ENCODE measurements around the gene TRAPPC14. TPM values are rescaled to one million over a fixed set of nuclear protein-coding genes. Genes with fewer than 3 reads are reported as not detected.
"Not testable (repeated sequence)": the region's sequence is repeated elsewhere in the genome, so short reads cannot be mapped to it uniquely, and the experiment has no call there.

The TRAPPC14 gene
- total RNA-seq, 1 experiment from 2014 or later = 19.2 TPM

- TF ChIP-seq EZH2 (IDR thresholded peaks at IDR 0.05; ENCODE audit: low read length, unreplicated experiment) (no peak), CTCF (conservative IDR thresholded peaks at IDR 0.05; ENCODE audit: low read depth, low read length) (no peak), EZH2phosphoT487 (IDR thresholded peaks at IDR 0.05; ENCODE audit: borderline replicate concordance, low read length) (no peak)
- Histone ChIP-seq H3K9me2 (replicated peaks; ENCODE audit: low read length) (no peaks in the 10 kb centered on the region), H3F3A (ENCODE audit: low read length, unreplicated experiment) (no peaks in the 10 kb centered on the region), H3K9ac (ENCODE audit: low read length) (no peak overlapping the region), H3K4me3 (ENCODE audit: low read length) (no peak overlapping the region), H3K4me2 (ENCODE audit: low read length) (no peak overlapping the region), H3K36me3 (ENCODE audit: low read depth, low read length) (no peaks in the 10 kb centered on the region), H3K27ac (ENCODE audit: low read length) (no peak overlapping the region), H3K79me2 (ENCODE audit: low read length) (no peaks in the 10 kb centered on the region), H2AFZ (ENCODE audit: low read length) (no peak overlapping the region), H3K4me1 (ENCODE audit: insufficient read depth, low read length) (no peaks in the 10 kb centered on the region), H3K9me3 (ENCODE audit: low read length) (no peaks in the 10 kb centered on the region), H3K27me3 (ENCODE audit: low read length) (peaks cover 27% of the 10 kb centered on the region), H4K20me1 (ENCODE audit: low read length) (no peaks in the 10 kb centered on the region)
- POLR2A ChIA-PET (ENCODE audit: unreplicated experiment) = no interaction called here
- ATAC-seq (no peak), DNase-seq (no peak)
- CTCF ChIA-PET = no interaction called here
- no TSS peak for BruUV-seq (replicated peaks)
- intact Hi-C loops (cut with micrococcal nuclease) = no loop called here
These were observed 42.2 kb upstream of the TRAPPC14 start for GRCh38 chr7:100200693-100201092.

- no TSS peak for BruUV-seq (replicated peaks)
- no peak for DNase-seq
- Histone ChIP-seq H3K36me3 (ENCODE audit: low read depth, low read length) (no peaks in the 10 kb centered on the region), H3K27ac (ENCODE audit: low read length) (no peak overlapping the region), H2AFZ (ENCODE audit: low read length) (no peak overlapping the region), H3K4me1 (ENCODE audit: insufficient read depth, low read length) (no peaks in the 10 kb centered on the region), H3K9ac (ENCODE audit: low read length) (no peak overlapping the region), H3K4me2 (ENCODE audit: low read length) (no peak overlapping the region), H3K79me2 (ENCODE audit: low read length) (no peaks in the 10 kb centered on the region), H3F3A (ENCODE audit: low read length, unreplicated experiment) (no peaks in the 10 kb centered on the region), H3K4me3 (ENCODE audit: low read length) (no peak overlapping the region), H3K9me2 (replicated peaks; ENCODE audit: low read length) (no peaks in the 10 kb centered on the region), H3K27me3 (ENCODE audit: low read length) (peaks cover 27% of the 10 kb centered on the region), H4K20me1 (ENCODE audit: low read length) (no peaks in the 10 kb centered on the region), H3K9me3 (ENCODE audit: low read length) (no peaks in the 10 kb centered on the region)
- ATAC-seq = no peak
- POLR2A ChIA-PET (ENCODE audit: unreplicated experiment) = interaction anchor here (0.6 kb wide), 1 partner anchor 98 kb away, joined by 3 read pairs; no protein-coding TSS in a partner anchor
- TF ChIP-seq EZH2phosphoT487 (IDR thresholded peaks at IDR 0.05; ENCODE audit: borderline replicate concordance, low read length) (no peak), EZH2 (IDR thresholded peaks at IDR 0.05; ENCODE audit: low read length, unreplicated experiment) (no peak), CTCF (conservative IDR thresholded peaks at IDR 0.05; ENCODE audit: low read depth, low read length) (no peak)
- CTCF ChIA-PET = no interaction called here
- intact Hi-C loops (cut with micrococcal nuclease) = no loop called here
These were observed 39.7 kb upstream of the TRAPPC14 start for GRCh38 chr7:100198266-100198665.

GRCh38 chr7:100195901-100196322 lies 37.4 kb upstream of the TRAPPC14 start:
- H3K4me1 ChIP-seq (ENCODE audit: insufficient read depth, low read length); H3K9ac ChIP-seq (ENCODE audit: low read length); H3K4me2 ChIP-seq (ENCODE audit: low read length); H3K9me2 ChIP-seq (replicated peaks; ENCODE audit: low read length); H3K27ac ChIP-seq (ENCODE audit: low read length); H4K20me1 ChIP-seq (ENCODE audit: low read length); ATAC-seq; BruUV-seq (replicated peaks); H2AFZ ChIP-seq (ENCODE audit: low read length); H3K36me3 ChIP-seq (ENCODE audit: low read depth, low read length); DNase-seq; H3F3A ChIP-seq (ENCODE audit: low read length, unreplicated experiment); H3K9me3 ChIP-seq (ENCODE audit: low read length); intact Hi-C loops (cut with micrococcal nuclease); H3K79me2 ChIP-seq (ENCODE audit: low read length); H3K4me3 ChIP-seq (ENCODE audit: low read length); POLR2A ChIA-PET (ENCODE audit: unreplicated experiment): not testable (repeated sequence)
- CTCF ChIA-PET = interaction anchor here (0.7 kb wide), 2 partner anchors 37 to 67 kb away, joined by 3 read pairs; no protein-coding TSS in a partner anchor
- H3K27me3 ChIP-seq (ENCODE audit: low read length) = peaks cover 18% of the 10 kb centered on the region
